NCI-H128 (cell line): ENCODE data around the gene TIPIN.
"Not testable (repeated sequence)": the region's sequence is repeated elsewhere in the genome, so short reads cannot be mapped to it uniquely, and the experiment has no call there.

ENCODE experiments used
- DNase-seq: peaks from one replicate; lab custom pipeline; 2025; ENCODE audit not compliant: unreplicated experiment; lab: John Stamatoyannopoulos, UW

Gene TIPIN

GRCh38 chr15:66304425-66304824 lies 52.1 kb downstream of the TIPIN start:
- not testable (repeated sequence) for DNase-seq

DNA sequence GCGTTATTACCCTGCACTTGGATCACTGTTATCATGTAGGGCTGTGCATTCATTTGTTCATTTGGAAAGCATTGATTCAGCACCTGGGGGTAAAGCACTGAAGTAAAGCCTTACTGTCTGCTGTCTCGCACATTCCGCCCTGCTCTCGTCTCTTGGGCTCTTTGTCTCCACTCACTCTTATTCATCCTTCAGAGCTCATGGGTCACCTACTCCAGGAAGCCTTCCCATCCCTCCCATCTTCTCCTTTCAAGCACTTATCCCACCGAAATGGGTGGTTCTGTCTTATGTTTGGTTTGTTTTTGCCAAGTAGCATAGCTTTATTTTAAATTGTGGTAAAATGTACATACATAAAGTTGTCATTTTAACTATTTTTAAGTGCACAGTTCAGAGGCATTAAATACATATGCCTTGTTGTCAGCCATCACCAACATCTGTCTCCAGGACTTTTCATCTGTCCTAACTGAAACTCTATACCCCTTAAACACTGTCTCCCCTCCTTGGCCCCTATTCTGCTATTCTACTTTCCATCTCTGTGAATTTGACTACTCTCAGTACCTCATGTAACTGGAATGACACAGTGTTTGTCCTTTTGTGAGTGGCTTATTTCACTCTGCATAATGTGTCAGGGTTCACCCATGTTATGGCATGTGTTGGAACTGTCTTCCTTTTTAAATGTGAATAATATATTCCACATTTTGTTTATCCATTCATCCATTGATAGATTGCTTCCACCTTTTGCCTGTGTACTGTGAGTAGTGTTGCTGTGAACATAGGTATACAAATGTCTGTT lies 53.8 kb downstream of the TIPIN start:
- no peak for DNase-seq

- DNase-seq: no peak
Measured at GRCh38 chr15:66298803-66299251, 57.7 kb downstream of the TIPIN start.

DNA sequence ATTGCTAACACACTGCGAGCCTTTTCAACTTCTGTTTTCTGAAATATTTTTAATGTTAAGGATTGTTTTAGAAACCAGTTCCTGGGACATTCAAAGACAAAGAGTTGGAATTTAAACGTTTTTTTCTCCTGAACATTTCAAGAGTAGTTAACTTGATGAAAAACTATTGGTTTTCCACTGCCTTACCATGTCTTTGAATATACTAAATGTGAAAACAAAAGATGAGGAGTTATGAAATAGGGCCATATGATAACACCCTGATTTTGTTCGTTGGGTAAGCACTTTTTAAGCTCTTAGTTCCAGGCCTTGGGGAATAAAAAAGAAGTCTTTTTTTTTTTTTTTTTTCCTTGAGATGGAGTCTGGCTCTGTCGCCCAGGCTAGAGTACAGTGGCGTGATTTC lies 60.3 kb downstream of the TIPIN start:
- no peak for DNase-seq

GRCh38 chr15:66294932-66295235 lies 61.6 kb downstream of the TIPIN start:
- DNase-seq: no peak

DNA sequence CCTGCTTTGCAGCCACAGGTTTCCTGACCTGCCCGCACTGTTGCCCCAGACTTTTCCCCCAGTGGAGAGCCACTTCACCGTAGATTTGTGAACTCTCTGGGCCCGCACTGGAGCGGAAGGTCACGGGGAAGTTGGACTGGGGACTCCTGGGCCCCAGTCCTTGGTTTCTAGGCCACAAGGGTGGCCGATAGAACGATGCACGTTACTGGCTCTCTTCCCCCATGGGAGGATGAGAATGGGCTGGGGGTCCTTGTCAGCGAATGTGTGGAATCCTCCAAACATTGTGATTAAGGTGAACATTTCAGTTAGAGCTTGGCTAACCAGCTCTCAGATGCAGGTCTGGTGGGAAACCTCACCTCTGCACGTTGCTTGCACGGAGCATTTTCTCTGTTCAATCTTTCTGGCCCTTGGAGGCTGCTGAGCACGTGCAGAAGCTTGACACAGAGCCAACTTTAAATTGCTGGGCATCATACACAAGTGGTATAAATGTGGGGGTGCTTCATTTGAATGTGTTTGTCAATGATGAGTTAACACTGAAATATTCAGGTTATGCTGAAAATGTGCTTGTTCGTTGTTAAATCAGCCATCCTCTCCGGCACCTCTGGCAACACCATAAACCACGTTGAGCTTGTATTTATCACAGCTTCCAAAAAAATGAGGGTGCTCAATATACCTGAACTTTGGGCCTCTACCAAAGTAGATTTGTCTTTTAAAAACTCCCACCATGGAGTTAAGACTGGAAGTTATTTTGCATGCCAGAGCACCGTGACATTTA lies 62.1 kb downstream of the TIPIN start:
- no peak for DNase-seq

DNA sequence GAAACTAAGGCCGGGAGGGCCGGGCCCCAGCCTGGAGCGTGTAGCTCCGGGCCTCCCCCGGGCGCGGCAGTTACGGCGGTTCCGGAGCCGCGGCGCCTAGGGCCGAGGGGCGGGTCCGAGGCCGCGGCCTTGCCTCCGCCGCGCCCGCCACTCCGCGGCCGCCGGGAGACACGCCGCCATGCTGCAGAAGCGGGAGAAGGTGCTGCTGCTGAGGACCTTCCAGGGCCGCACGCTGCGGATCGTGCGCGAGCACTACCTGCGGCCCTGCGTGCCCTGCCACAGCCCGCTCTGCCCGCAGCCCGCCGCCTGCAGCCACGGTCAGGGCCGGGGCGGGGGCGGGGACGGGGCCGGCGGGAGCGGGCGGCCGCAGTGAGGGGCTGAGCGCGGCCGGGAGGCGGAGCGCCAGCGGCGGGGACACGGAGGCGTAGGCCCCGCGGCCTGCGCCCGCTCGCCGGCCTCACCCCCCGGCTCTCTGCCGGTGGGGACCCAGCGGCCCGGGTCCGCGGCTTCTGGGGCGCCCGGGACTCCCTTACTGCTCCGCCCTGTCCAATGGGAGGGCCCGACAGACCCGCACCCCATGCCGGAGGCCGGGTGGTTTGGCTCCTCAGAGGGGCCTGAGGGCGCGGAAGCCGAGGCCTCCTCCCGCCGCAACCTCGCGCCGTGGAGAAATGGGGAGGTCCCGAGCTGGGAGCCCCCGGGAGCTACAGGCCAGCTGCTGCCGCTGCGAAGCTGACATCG lies 62.9 kb downstream of the TIPIN start, which contains the start of gene DIS3L:
Gene DIS3L, plus strand, starts transcription at position 150 of the 738 bp plus-strand sequence. Its CDS starts 29 bp downstream, at position 179.
- DNase-seq: no peak

GRCh38 chr15:66292571-66293418 lies 63.7 kb downstream of the TIPIN start:
- no peak for DNase-seq

DNA sequence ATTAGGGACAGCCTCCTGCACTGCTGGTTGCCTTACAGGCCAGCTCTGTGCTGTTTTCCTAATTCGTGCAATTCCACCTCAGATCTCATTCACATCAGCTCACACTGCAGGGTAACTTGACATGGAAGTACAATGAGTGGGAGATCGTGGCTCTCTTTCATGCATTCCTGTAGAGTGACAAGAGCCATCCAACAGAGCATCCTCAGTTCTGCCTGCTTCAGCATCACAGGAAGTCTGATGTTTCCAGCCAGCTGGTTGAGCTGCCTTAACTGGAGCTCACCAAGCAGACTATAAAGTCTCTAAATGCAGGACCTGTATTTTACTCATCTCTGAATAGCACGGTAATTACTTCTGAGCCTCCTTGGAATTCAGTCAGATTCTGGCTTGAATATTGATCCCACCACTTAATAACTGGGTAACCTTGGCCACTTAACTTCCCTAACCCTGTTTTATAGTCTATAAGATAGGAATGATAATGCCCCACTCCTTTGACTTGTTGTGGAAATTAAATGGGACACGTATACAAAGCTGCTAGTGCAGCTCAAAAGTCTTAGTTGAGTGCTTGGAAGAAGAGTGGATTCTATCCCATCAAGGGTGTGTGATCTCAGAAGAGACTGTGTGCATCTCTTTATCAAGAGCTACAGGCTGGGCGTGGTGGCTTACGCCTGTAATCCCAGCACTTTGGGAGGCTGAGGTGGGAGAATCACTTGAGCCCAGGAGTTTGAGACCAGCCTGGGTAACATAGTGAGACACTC lies 64.5 kb downstream of the TIPIN start:
- DNase-seq: no peak

DNA sequence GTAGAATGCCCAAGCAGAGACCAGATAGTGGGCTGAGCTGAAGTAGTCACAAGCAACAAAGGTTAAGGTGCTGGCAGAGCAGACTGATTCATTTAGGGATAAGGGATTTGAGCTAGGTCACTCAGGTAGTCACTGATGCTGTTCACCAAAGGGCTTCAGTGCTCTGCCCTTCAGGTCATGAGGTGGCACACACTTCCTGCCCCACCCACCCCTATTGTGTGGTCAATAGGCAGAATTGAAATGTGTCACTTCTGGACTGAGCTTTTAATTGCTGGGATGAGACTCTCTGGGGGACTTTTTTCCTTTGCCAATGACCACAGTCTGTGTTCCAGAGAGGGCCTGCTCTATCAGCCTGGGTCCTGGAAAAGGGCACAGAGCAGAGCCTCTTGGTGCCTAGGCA lies 66.0 kb downstream of the TIPIN start:
- DNase-seq: no peak

DNA sequence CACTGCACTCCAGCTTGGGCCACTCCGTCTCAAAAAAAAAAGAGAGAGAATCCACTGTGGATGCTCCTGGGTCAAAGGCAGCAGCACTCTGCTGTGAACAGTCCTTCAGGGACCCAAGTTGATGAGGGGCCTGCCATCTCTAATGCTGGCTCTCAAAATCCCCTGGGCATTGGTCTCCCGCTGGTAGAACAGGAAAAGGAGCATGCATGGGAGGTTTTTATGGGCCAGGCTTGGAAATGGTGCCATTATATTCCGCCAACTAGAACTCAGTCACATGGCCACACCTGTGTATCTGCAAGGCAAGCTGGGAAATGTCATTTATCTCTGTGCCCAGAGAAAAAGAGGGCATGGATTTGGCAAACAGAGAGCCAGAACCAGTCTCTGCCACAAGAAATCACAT lies 66.5 kb downstream of the TIPIN start:
- DNase-seq: no peak

GRCh38 chr15:66288551-66289185 lies 67.8 kb downstream of the TIPIN start:
- no peak for DNase-seq

DNA sequence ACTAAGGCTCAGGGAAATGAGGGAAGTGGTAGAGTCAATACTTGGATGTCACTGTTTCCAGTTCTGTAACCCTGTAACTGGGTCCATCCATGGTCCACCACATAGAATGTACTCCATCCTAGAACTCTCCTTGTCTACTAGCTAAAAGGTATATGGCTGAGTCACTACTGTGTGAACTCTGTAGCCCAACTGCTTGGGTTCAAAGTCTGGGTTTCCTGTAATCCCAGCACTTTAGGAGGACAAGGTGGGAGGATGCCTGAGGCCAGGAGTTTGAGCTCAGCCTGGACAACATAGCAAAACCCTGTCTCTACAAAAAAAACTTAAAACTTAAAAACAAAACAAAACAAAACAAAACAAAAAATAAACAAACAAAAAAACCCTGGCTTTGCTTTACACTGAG lies 68.4 kb downstream of the TIPIN start:
- no peak for DNase-seq

- no peak for DNase-seq
Measured at GRCh38 chr15:66287461-66288057, 68.9 kb downstream of the TIPIN start.
